GM21381 (cell line): ENCODE data around the gene MYO3B.

Source experiments
- ATAC-seq: cut with Tn5 transposase; IDR thresholded peaks from one replicate; pipeline ENCODE4 v1.9.1; 2021; ENCODE audit warnings: mild to moderate bottlenecking, moderate library complexity; ENCODE audit not compliant: unreplicated experiment

Gene MYO3B

GRCh38 chr2:170292415-170292814 is 114.5 kb downstream of the MYO3B start:
- no peak for ATAC-seq

- no peak for ATAC-seq
These were observed 119.5 kb downstream of the MYO3B start for GRCh38 chr2:170297496-170297895.

GRCh38 chr2:170298115-170298514 is 120.2 kb downstream of the MYO3B start:
- ATAC-seq, result peak; percentile 91

GRCh38 chr2:170298861-170299429 is 121.0 kb downstream of the MYO3B start:
- ATAC-seq, result no peak

- no peak for ATAC-seq
These were observed 123.0 kb downstream of the MYO3B start for GRCh38 chr2:170300993-170301392.

GRCh38 chr2:170301626-170302025 is 123.7 kb downstream of the MYO3B start:
- no peak for ATAC-seq

- ATAC-seq, result no peak
These were observed 127.8 kb downstream of the MYO3B start for GRCh38 chr2:170305711-170306110.

- no peak for ATAC-seq
These were observed 128.4 kb downstream of the MYO3B start for GRCh38 chr2:170306293-170306873.

- ATAC-seq, result no peak
These were observed 129.1 kb downstream of the MYO3B start for GRCh38 chr2:170307052-170307451.

GRCh38 chr2:170307555-170308351 is 129.8 kb downstream of the MYO3B start:
- no peak for ATAC-seq

- no peak for ATAC-seq
These were observed 133.0 kb downstream of the MYO3B start for GRCh38 chr2:170310876-170311502.

GRCh38 chr2:170313347-170313991 is 135.5 kb downstream of the MYO3B start:
- no peak for ATAC-seq

GRCh38 chr2:170313992-170314348 is 136.0 kb downstream of the MYO3B start:
- ATAC-seq, result no peak

- ATAC-seq, result no peak
These were observed 136.9 kb downstream of the MYO3B start for GRCh38 chr2:170314744-170315447.

GRCh38 chr2:170320948-170321347 is 143.0 kb downstream of the MYO3B start:
- ATAC-seq, result no peak

GRCh38 chr2:170321526-170321925 is 143.6 kb downstream of the MYO3B start:
- ATAC-seq, result no peak

GRCh38 chr2:170322140-170322766 is 144.3 kb downstream of the MYO3B start:
- ATAC-seq, result no peak

- no peak for ATAC-seq
These were observed 145.8 kb downstream of the MYO3B start for GRCh38 chr2:170323743-170324142.

GRCh38 chr2:170324640-170325046 is 146.7 kb downstream of the MYO3B start:
- no peak for ATAC-seq

- ATAC-seq, result no peak
These were observed 152.9 kb downstream of the MYO3B start for GRCh38 chr2:170330881-170331280.
